PC-3 (cell line): ENCODE measurements around the gene MSI2. TPM values are rescaled to one million over a fixed set of nuclear protein-coding genes. Genes with fewer than 3 reads are reported as not detected.

Source experiments
- ATAC-seq: fragments of 200-7000 bp; cut with Tn5 transposase; 2 replicates; pipeline ENCODE4 v1.9.1; 2020; ENCODE audit warnings: mild to moderate bottlenecking, moderate library complexity
- BruUV-seq: library from RNA; stranded (reverse); fragments of 400-500 nt; replicated peaks from 2 replicates; lab custom pipeline; 2021; lab: Mats Ljungman, UMichigan
- CTCF ChIA-PET: fragments of 300-600 bp; sonication (Branson Sonifier 250); formaldehyde crosslinking; loops from one replicate; lab custom pipeline; 2022; ENCODE audit warnings: antibody characterized with exemption; lab: Charles Lee
- POLR2A ChIA-PET: fragments of 300-600 bp; sonication (Branson Sonifier 250); formaldehyde crosslinking; loops from one replicate; lab custom pipeline; 2022; ENCODE audit warnings: antibody characterized with exemption; ENCODE audit not compliant: unreplicated experiment; lab: Charles Lee
- DNase-seq: peaks from one replicate; pipeline ENCODE4 v3.0.0-alpha.2; 2015
- H2AFZ ChIP-seq: fragments of 300-600 bp; sonication (generic); 2 replicates; pipeline ENCODE4 v1.6.0; 2016; ENCODE audit warnings: antibody characterized with exemption, low read length
- H3F3A ChIP-seq: fragments of 300-600 bp; sonication (generic); one replicate; pipeline ENCODE4 v1.6.0; 2017; ENCODE audit warnings: antibody characterized with exemption, low read length, control low read depth, mild to moderate bottlenecking; ENCODE audit not compliant: unreplicated experiment
- H3K27ac ChIP-seq: fragments of 300-600 bp; sonication (generic); 2 replicates; pipeline ENCODE4 v1.5.1; 2016; ENCODE audit warnings: mild to moderate bottlenecking, low read length
- H3K27me3 ChIP-seq: fragments of 300-600 bp; sonication (generic); 2 replicates; pipeline ENCODE4 v1.6.1; 2016; ENCODE audit warnings: low read length, mixed read lengths
- H3K36me3 ChIP-seq: fragments of 300-600 bp; sonication (generic); 2 replicates; pipeline ENCODE4 v1.6.1; 2016; ENCODE audit warnings: low read depth, mixed run types, low read length, mixed read lengths
- H3K4me1 ChIP-seq: fragments of 300-600 bp; sonication (generic); 2 replicates; pipeline ENCODE4 v1.5.1; 2016; ENCODE audit warnings: low read length; ENCODE audit not compliant: insufficient read depth
- H3K4me2 ChIP-seq: fragments of 300-600 bp; sonication (generic); 2 replicates; pipeline ENCODE4 v1.6.0; 2016; ENCODE audit warnings: low read length
- H3K4me3 ChIP-seq: fragments of 300-600 bp; sonication (generic); 2 replicates; pipeline ENCODE4 v1.5.1; 2016; ENCODE audit warnings: mild to moderate bottlenecking, low read length, mixed read lengths
- H3K79me2 ChIP-seq: fragments of 300-600 bp; sonication (generic); 2 replicates; pipeline ENCODE4 v1.6.1; 2017; ENCODE audit warnings: low read length, mixed read lengths
- H3K9ac ChIP-seq: fragments of 300-600 bp; sonication (generic); 2 replicates; pipeline ENCODE4 v1.6.0; 2016; ENCODE audit warnings: mild to moderate bottlenecking, low read length
- H3K9me2 ChIP-seq: fragments of 300-600 bp; sonication (generic); replicated peaks from 2 replicates; pipeline ENCODE4 v1.6.1; 2016; ENCODE audit warnings: mixed run types, low read length, mixed read lengths
- H3K9me3 ChIP-seq: fragments of 300-600 bp; sonication (generic); 2 replicates; pipeline ENCODE4 v1.6.1; 2016; ENCODE audit warnings: low read length, mixed read lengths
- H4K20me1 ChIP-seq: fragments of 300-600 bp; sonication (generic); 2 replicates; pipeline ENCODE4 v1.6.1; 2016; ENCODE audit warnings: low read length, mixed read lengths
- CTCF ChIP-seq: fragments of 300-600 bp; sonication (generic); conservative IDR thresholded peaks from 2 replicates; pipeline ENCODE4 v1.5.1; 2017; ENCODE audit warnings: antibody characterized with exemption, low read depth, mild to moderate bottlenecking, low read length
- EZH2 ChIP-seq: fragments of 300-600 bp; sonication (generic); IDR thresholded peaks from one replicate; pipeline ENCODE4 v1.6.1; 2017; ENCODE audit warnings: antibody characterized with exemption, mild to moderate bottlenecking, low read length; ENCODE audit not compliant: unreplicated experiment
- EZH2phosphoT487 ChIP-seq: fragments of 300-600 bp; sonication (generic); IDR thresholded peaks from 2 replicates; pipeline ENCODE4 v1.6.1; 2018; ENCODE audit warnings: mild to moderate bottlenecking, antibody characterized with exemption, low read length, borderline replicate concordance
- intact Hi-C: fragments of 100-400 bp; cut with micrococcal nuclease; formaldehyde crosslinking; loops from 2 replicates; pipeline ENCODE4 v1.9.0; 2023
- total RNA-seq: library from RNA; depleted of rRNA; stranded (reverse); fragments of >200 nt; gene quantifications from 2 replicates; pipeline ENCODE4 v1.2.3, GENCODE V29; 2014

The MSI2 gene
- total RNA-seq, 1 experiment from 2014 or later = 54.7 TPM

GRCh38 chr17:57652811-57653210 is 396.5 kb downstream of the MSI2 start:
- Histone ChIP-seq H3K9me2 (no peaks in the 10 kb centered on the region), H3F3A (no peaks in the 10 kb centered on the region), H3K9me3 (no peaks in the 10 kb centered on the region), H3K4me3 (no peak overlapping the region), H3K36me3 (no peaks in the 10 kb centered on the region), H3K79me2 (no peaks in the 10 kb centered on the region), H3K4me1 (no peaks in the 10 kb centered on the region), H3K27ac (no peak overlapping the region), H4K20me1 (no peaks in the 10 kb centered on the region), H2AFZ (no peak overlapping the region), H3K4me2 (no peak overlapping the region), H3K9ac (no peak overlapping the region), H3K27me3 (no peaks in the 10 kb centered on the region)
- TF ChIP-seq EZH2 = no peak
- TF ChIP-seq CTCF = no peak
- TF ChIP-seq EZH2phosphoT487 = no peak
- no peak for DNase-seq
- intact Hi-C loops = no loop called here
- POLR2A ChIA-PET = no interaction called here
- CTCF ChIA-PET = no interaction called here
- ATAC-seq = no peak
- no TSS peak for BruUV-seq

- H3F3A ChIP-seq = no peaks in the 10 kb centered on the region
- no peak overlapping the region for H3K9ac ChIP-seq
- no peaks in the 10 kb centered on the region for H3K79me2 ChIP-seq
- H3K9me3 ChIP-seq = no peaks in the 10 kb centered on the region
- ChIA-PET CTCF (no interaction called here), POLR2A (no interaction called here)
- no peak overlapping the region for H2AFZ ChIP-seq
- no peaks in the 10 kb centered on the region for H4K20me1 ChIP-seq
- no TSS peak for BruUV-seq
- no peak overlapping the region for H3K4me3 ChIP-seq
- TF ChIP-seq EZH2phosphoT487 (no peak), CTCF (no peak), EZH2 (no peak)
- H3K4me2 ChIP-seq = no peak overlapping the region
- no peaks in the 10 kb centered on the region for H3K27me3 ChIP-seq
- ATAC-seq (no peak), DNase-seq (no peak)
- intact Hi-C loops = no loop called here
- no peaks in the 10 kb centered on the region for H3K9me2 ChIP-seq
- no peaks in the 10 kb centered on the region; the same call in 1 of the 2 replicates for H3K36me3 ChIP-seq
- no peaks in the 10 kb centered on the region for H3K4me1 ChIP-seq
- H3K27ac ChIP-seq = no peak overlapping the region
These were observed 397.0 kb downstream of the MSI2 start for GRCh38 chr17:57653279-57653678.

GRCh38 chr17:57654040-57654775 is 397.9 kb downstream of the MSI2 start:
- ChIA-PET CTCF (interaction anchor here (0.6 kb wide), 1 partner anchor 100 kb away, joined by 5 read pairs; no protein-coding TSS in a partner anchor), POLR2A (no interaction called here)
- Histone ChIP-seq H3K4me2 (no peak overlapping the region), H4K20me1 (no peaks in the 10 kb centered on the region), H3K27ac (no peak overlapping the region), H3F3A (no peaks in the 10 kb centered on the region), H3K4me1 (no peaks in the 10 kb centered on the region), H3K36me3 (no peaks in the 10 kb centered on the region; the same call in 1 of the 2 replicates), H3K9me3 (no peaks in the 10 kb centered on the region), H3K9ac (no peak overlapping the region), H3K4me3 (no peak overlapping the region), H3K27me3 (no peaks in the 10 kb centered on the region), H2AFZ (no peak overlapping the region), H3K9me2 (no peaks in the 10 kb centered on the region), H3K79me2 (no peaks in the 10 kb centered on the region)
- ATAC-seq = no peak
- BruUV-seq = no TSS peak
- TF ChIP-seq EZH2phosphoT487 (no peak), CTCF (no peak), EZH2 (no peak)
- intact Hi-C loops = no loop called here
- no peak for DNase-seq
